Heart left ventricle (tissue), 16 donors: Measurements from ENCODE around the gene RNF103. TPM values are rescaled to one million over a fixed set of nuclear protein-coding genes. Genes with fewer than 3 reads are reported as not detected.

Experiments
- ATAC-seq, 4 donors: fragments of 200-7000 bp; cut with Tn5 transposase; one replicate each; pipeline ENCODE4 v1.9.1; 2020 to 2022; ENCODE audit warnings: moderate library complexity in 4 of 4, mild to moderate bottlenecking in 3 of 4, moderate number of reproducible peaks in 1 of 4
- DNase-seq, 5 donors: peaks; one replicate each; pipeline ENCODE4 v3.0.0-alpha.2; 2020
- H3K27ac ChIP-seq, 12 donors: fragments of 200-600 bp; sonication (generic) in 4 of 12; one replicate each; pipeline versions ENCODE4 v1.5.0 to v1.8.0; 2016 to 2022; ENCODE audit warnings: mild to moderate bottlenecking in 2 of 12
- H3K27me3 ChIP-seq, 9 donors: fragments of 200-600 bp; sonication (generic) in 2 of 9; one replicate each; pipeline versions ENCODE4 v1.5.1 to v1.8.0; 2016 to 2022; ENCODE audit warnings: mild to moderate bottlenecking in 3 of 9
- H3K36me3 ChIP-seq, 9 donors: fragments of 200-600 bp; sonication (generic) in 2 of 9; one replicate each; pipeline versions ENCODE4 v1.5.0 to v1.8.0; 2018 to 2022; ENCODE audit warnings: mild to moderate bottlenecking in 2 of 9
- H3K4me1 ChIP-seq, 12 donors: fragments of 200-600 bp; sonication (generic) in 4 of 12; one replicate each; pipeline versions ENCODE4 v1.5.0 to v1.8.0; 2016 to 2022; ENCODE audit warnings: mild to moderate bottlenecking in 3 of 12
- H3K4me3 ChIP-seq, 12 donors: fragments of 200-600 bp; sonication (generic) in 4 of 12; one replicate each; pipeline versions ENCODE4 v1.5.0 to v1.8.0; 2017 to 2022; ENCODE audit warnings: mild to moderate bottlenecking in 9 of 12, moderate library complexity in 4 of 12
- H3K9me3 ChIP-seq, 12 donors: fragments of 200-600 bp; sonication (generic) in 4 of 12; one replicate each; pipeline versions ENCODE4 v1.5.0 to v1.8.0; 2016 to 2022; ENCODE audit warnings: mild to moderate bottlenecking in 1 of 12
- POLR2A ChIP-seq, 2 donors: fragments of 450-650 bp; IDR thresholded peaks; one replicate each; pipeline ENCODE4 v1.6.1; 2017; ENCODE audit warnings: antibody characterized with exemption in 2 of 2, mild to moderate bottlenecking in 2 of 2, moderate library complexity in 2 of 2
- WGBS, 4 donors: extraction: QIAGEN DNeasy Blood & Tissue Kit in 2 of 4; methylation state at CpG; one replicate each; pipeline versions ENCODE4 v1.1.5 to v1.1.7; 2013 to 2018; 5-methylcytosine and 5-hydroxymethylcytosine counted together
- intact Hi-C, 10 donors: fragments of 100-400 bp; cut with DNase I; formaldehyde crosslinking; loops; one replicate each; pipeline versions ENCODE4 v1.11.1 to v1.14.2; 2022
- polyA plus RNA-seq, 2 donors: library from polyadenylated mRNA; stranded (reverse); fragments of 200-250 nt; gene quantifications; one replicate each; pipeline ENCODE4 v1.2.3, GENCODE V29; 2013
- total RNA-seq, 9 donors: library from RNA; depleted of rRNA in 2 of 9; stranded (reverse); fragments of >200 nt in 2 of 9; fragmentation: NEBNext Ultra II Directional in 3 of 9; extraction: Animal tissue kit (Norgen Biotek cat#: 25700) in 3 of 9; gene quantifications; one replicate each; pipeline versions ENCODE4 v1.1.0 to v1.2.4, GENCODE V29; 2016 to 2023
- TF ChIP-seq, protein P1 (sequence below), 12 donors: fragments of 200-600 bp; sonication (generic) in 4 of 12; IDR thresholded peaks; one replicate each; pipeline versions ENCODE4 v1.5.0 to v1.8.0; 2018 to 2022; ENCODE audit warnings: antibody characterized with exemption in 12 of 12, mild to moderate bottlenecking in 5 of 12
- donor health status: ischemic (EF 13 %, LVEDD 7.1; RV severe dilation, severe dysfunction).
- donor health status: healthy with polysubstance abuse.
- donor health status: DM: no; HTN: yes; CAD: no.
- donor health status: DM: no; HTN: no; CAD: no.
- donor health status: ischemic (EF 25% LVEDD 6.9; RV normal size, moderate dysfunction).
- donor health status: ischemic (EF 25% LVEDD 5.7; RV mildly dilated, moderate dysfunction).
- donor health status: healthy.
- donor health status: DM: yes; HTN: yes; CAD: no.
- donor health status: ischemic (EF 35%, LVEDD 5.7; RV mildly dilated, moderate dysfunction).
- donor health status: nonischemic (EF 11% LVEDD 7.7; RV severe dilation, severe dysfunction).
- donor health status: DM: yes; HTN: yes; CAD: no.
- donor health status: PGD.
- donor health status: ischemic (EF 29% LVEDD 5.4; RV normal size, mild dysfunction).
- donor health status: nonischemic (EF 23%, LVEDD 6.1; RV moderate dilation, normal function).

Gene RNF103
- total and polyA plus RNA-seq, 11 donors, result 28.8 to 75.4 (median 50.9) TPM

DNA sequence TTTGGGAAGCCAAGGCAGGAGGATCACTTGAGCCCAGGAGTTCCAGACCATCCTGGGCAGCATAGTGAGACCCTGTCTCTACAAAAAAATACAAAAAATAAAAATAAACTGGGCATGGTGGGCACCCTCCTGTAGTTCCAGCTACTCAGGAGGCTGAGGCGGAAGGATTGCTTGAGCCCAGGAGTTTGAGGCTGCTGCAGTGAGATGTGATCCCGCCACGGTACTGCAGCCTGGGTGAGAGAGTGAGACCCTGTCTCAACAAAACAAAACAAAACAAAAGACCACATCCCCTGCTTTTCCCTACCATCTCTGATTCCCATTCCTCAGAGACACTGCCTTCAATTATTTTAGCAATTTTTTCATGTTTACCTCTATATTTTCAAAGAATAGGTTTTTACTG lies 3.9 kb upstream of the RNF103 start:
- no peak overlapping the region for H3K4me3 ChIP-seq
- no peak for TF ChIP-seq POLR2A (IDR thresholded peaks at IDR 0.05)
- TF ChIP-seq, protein P1, sequence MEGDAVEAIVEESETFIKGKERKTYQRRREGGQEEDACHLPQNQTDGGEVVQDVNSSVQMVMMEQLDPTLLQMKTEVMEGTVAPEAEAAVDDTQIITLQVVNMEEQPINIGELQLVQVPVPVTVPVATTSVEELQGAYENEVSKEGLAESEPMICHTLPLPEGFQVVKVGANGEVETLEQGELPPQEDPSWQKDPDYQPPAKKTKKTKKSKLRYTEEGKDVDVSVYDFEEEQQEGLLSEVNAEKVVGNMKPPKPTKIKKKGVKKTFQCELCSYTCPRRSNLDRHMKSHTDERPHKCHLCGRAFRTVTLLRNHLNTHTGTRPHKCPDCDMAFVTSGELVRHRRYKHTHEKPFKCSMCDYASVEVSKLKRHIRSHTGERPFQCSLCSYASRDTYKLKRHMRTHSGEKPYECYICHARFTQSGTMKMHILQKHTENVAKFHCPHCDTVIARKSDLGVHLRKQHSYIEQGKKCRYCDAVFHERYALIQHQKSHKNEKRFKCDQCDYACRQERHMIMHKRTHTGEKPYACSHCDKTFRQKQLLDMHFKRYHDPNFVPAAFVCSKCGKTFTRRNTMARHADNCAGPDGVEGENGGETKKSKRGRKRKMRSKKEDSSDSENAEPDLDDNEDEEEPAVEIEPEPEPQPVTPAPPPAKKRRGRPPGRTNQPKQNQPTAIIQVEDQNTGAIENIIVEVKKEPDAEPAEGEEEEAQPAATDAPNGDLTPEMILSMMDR (IDR thresholded peaks at IDR 0.05), result no peak
- H3K27me3 ChIP-seq, result no peaks in the 10 kb centered on the region
- intact Hi-C loops, result loop anchor here in 4 of 10 donors (10.0 kb wide), 6 partner anchors 47 to 433 kb away; partner anchors contain the start of genes CHMP3 (in 1 of the 4), IMMT (in 1 of the 4) and MRPL35 (in 1 of the 4)
- H3K4me1 ChIP-seq, result peaks cover 0 to 10% (median 1%) of the 10 kb centered on the region in 12 donors
- 93 to 99% (median 98%) methylated on average over 3 of the region's 3 CpGs for WGBS, 4 donors
- DNase-seq (no peak), ATAC-seq (no peak)
- H3K27ac ChIP-seq, result no peak overlapping the region
- H3K9me3 ChIP-seq, result no peaks in the 10 kb centered on the region
- H3K36me3 ChIP-seq, result no peaks in the 10 kb centered on the region

GRCh38 chr2:86625096-86625495 lies 1.4 kb upstream of the RNF103 start:
- Histone ChIP-seq H3K27ac (no peak overlapping the region), H3K36me3 (peaks cover 0 to 4% (median under 1%) of the 10 kb centered on the region in 9 donors), H3K9me3 (no peaks in the 10 kb centered on the region), H3K4me1 (peaks cover 0 to 20% (median 9%) of the 10 kb centered on the region in 12 donors), H3K27me3 (no peaks in the 10 kb centered on the region), H3K4me3 (no peak overlapping the region)
- no peak for ATAC-seq
- WGBS, 4 donors, result 87 to 95% (median 94%) methylated on average over 4 of the region's 4 CpGs
- intact Hi-C loops, result loop anchor here in 4 of 10 donors (10.0 kb wide), 6 partner anchors 50 to 430 kb away; partner anchors contain the start of genes CHMP3 (in 1 of the 4), IMMT (in 1 of the 4) and MRPL35 (in 1 of the 4)
- no peak for DNase-seq
- TF ChIP-seq, protein P1 (IDR thresholded peaks at IDR 0.05), result no peak
- TF ChIP-seq POLR2A (IDR thresholded peaks at IDR 0.05), result no peak

- Histone ChIP-seq H3K9me3 (no peaks in the 10 kb centered on the region), H3K36me3 (peaks cover 0 to 13% (median 9%) of the 10 kb centered on the region in 9 donors), H3K27me3 (no peaks in the 10 kb centered on the region), H3K4me1 (peaks cover 0 to 29% (median 17%) of the 10 kb centered on the region in 12 donors), H3K4me3 (peak overlapping the region in 10 of 12 donors; percentile 69 to 93 (median 86)), H3K27ac (peak overlapping the region; percentile 96 to 100 (median 98))
- ATAC-seq (no peak), DNase-seq (peak in 1 of 5 donors; percentile 17)
- no peak for TF ChIP-seq POLR2A (IDR thresholded peaks at IDR 0.05)
- TF ChIP-seq, protein P1 (IDR thresholded peaks at IDR 0.05), result no peak
- intact Hi-C loops, result loop anchor here in 8 of 10 donors (5.0 to 10.0 kb wide), 12 partner anchors 51 to 429 kb away; partner anchors contain the start of genes CHMP3 (in 2 of the 8), IMMT (in 1 of the 8), KDM3A (in 1 of the 8) and MRPL35 (in 1 of the 8)
- WGBS, 4 donors, result 77 to 87% (median 82%) methylated on average over 6 of the region's 6 CpGs
Observed at GRCh38 chr2:86624267-86624547, 542 bp upstream of the RNF103 start.

DNA sequence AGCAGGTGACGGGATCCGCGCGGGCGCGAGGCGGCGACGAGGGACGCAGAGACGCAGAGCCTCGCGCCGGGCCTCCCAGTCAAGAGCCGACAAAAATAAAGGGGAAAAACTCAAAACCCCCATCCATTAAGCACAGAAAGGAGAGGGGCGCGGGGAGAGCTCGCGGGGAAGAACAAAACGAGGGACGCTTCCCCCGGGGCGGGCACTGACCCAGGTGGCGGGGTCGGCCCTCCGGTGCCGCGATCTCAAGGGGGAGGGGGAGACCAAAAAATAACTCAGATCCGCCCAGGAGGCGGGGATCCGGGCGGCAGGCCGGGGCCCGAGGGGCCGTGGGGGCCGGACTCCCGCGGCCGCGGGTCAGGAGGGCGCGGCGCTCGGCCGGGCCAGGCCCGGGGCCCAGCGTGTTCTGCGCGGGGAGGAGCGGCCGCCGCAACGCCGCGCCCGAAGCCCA lies 597 bp downstream of the RNF103 start:
- 0 to 1% (median 0%) methylated on average over 30 to 56 of the region's 56 CpGs for WGBS, 4 donors
- TF ChIP-seq POLR2A (IDR thresholded peaks at IDR 0.05), result no peak
- TF ChIP-seq, protein P1 (IDR thresholded peaks at IDR 0.05), result no peak
- H3K4me3 ChIP-seq, result peak overlapping the region; percentile 50 to 93 (median 86)
- peak overlapping the region; percentile 96 to 100 (median 98) for H3K27ac ChIP-seq
- no peaks in the 10 kb centered on the region for H3K9me3 ChIP-seq
- ATAC-seq (peak; percentile 22 to 74 (median 60)), DNase-seq (peak; percentile 66 to 85 (median 74))
- no peaks in the 10 kb centered on the region for H3K27me3 ChIP-seq
- peaks cover 0 to 24% (median 20%) of the 10 kb centered on the region in 9 donors for H3K36me3 ChIP-seq
- intact Hi-C loops, result loop anchor here in 8 of 10 donors (1.0 to 10.0 kb wide), 14 partner anchors 52 to 428 kb away; partner anchors contain the start of genes CHMP3 (in 5 of the 8), KDM3A (in 2 of the 8), IMMT (in 1 of the 8) and MRPL35 (in 1 of the 8)
- peaks cover 0 to 40% (median 28%) of the 10 kb centered on the region in 12 donors for H3K4me1 ChIP-seq
